CD4-positive, alpha-beta memory T cell (primary cell): Measurements from ENCODE around the gene KIF13A. TPM values are rescaled to one million over a fixed set of nuclear protein-coding genes. Genes with fewer than 3 reads are reported as not detected.

Source experiments
- CTCF ChIA-PET: fragments of 350-600 bp; sonication (Branson Sonifier 250); formaldehyde crosslinking; loops from one replicate; lab custom pipeline; 2021; ENCODE audit warnings: inconsistent platforms; ENCODE audit not compliant: partially characterized antibody; lab: Charles Lee
- POLR2A ChIA-PET: fragments of 350-600 bp; sonication (Branson Sonifier 250); formaldehyde crosslinking; loops from one replicate; lab custom pipeline; 2021; ENCODE audit not compliant: partially characterized antibody; lab: Charles Lee
- DNase-seq, 5 donors: peaks; one replicate each; pipeline versions ENCODE4 v3.0.0 to v3.0.0-alpha.2; 2020 to 2022; ENCODE audit warnings: mixed read lengths in 1 of 5
- H3K27ac ChIP-seq: one replicate; pipeline ENCODE4 v1.7.0; 2013; ENCODE audit warnings: low read depth, low read length
- H3K27me3 ChIP-seq: 2 replicates; pipeline ENCODE4 v1.7.0; 2013; ENCODE audit warnings: mild to moderate bottlenecking, low read length, moderate library complexity; ENCODE audit not compliant: insufficient read depth
- H3K36me3 ChIP-seq: 2 replicates; pipeline ENCODE4 v1.7.0; 2013; ENCODE audit warnings: mild to moderate bottlenecking, low read length, moderate library complexity; ENCODE audit not compliant: insufficient read depth
- H3K4me1 ChIP-seq: 2 replicates; pipeline ENCODE4 v1.7.0; 2013; ENCODE audit warnings: mild to moderate bottlenecking, low read length, moderate library complexity; ENCODE audit not compliant: insufficient read depth
- H3K4me3 ChIP-seq, 2 donors: one replicate each; pipeline ENCODE4 v1.7.0; 2013; ENCODE audit warnings: low read length in 2 of 2, mild to moderate bottlenecking in 1 of 2
- H3K9me3 ChIP-seq, 2 donors: one replicate each; pipeline ENCODE4 v1.7.0; 2013; ENCODE audit warnings: low read length in 2 of 2, control low read depth in 1 of 2; ENCODE audit not compliant: control insufficient read depth in 1 of 2
- H3K27ac Mint-ChIP-seq, 7 donors: one replicate each; pipeline ENCODE4 v1.8.0; 2020 to 2021; ENCODE audit warnings: mixed read lengths in 7 of 7, mild to moderate bottlenecking in 6 of 7, inconsistent platforms in 3 of 7, moderate library complexity in 3 of 7
- H3K27me3 Mint-ChIP-seq, 2 donors: one replicate each; pipeline ENCODE4 v1.8.0; 2020 to 2021; ENCODE audit warnings: mixed read lengths in 2 of 2
- H3K36me3 Mint-ChIP-seq, 2 donors: one replicate each; pipeline ENCODE4 v1.8.0; 2020 to 2021; ENCODE audit warnings: mixed read lengths in 2 of 2, inconsistent platforms in 1 of 2, mild to moderate bottlenecking in 1 of 2
- H3K4me1 Mint-ChIP-seq, 4 donors: one replicate each; pipeline ENCODE4 v1.8.0; 2020 to 2021; ENCODE audit warnings: mixed read lengths in 4 of 4, mild to moderate bottlenecking in 1 of 4
- H3K4me3 Mint-ChIP-seq, 8 donors: one replicate each; pipeline ENCODE4 v1.8.0; 2020 to 2021; ENCODE audit warnings: mixed read lengths in 8 of 8, mild to moderate bottlenecking in 7 of 8, moderate library complexity in 6 of 8, inconsistent platforms in 3 of 8
- H3K9me3 Mint-ChIP-seq, 8 donors: one replicate each; pipeline ENCODE4 v1.8.0; 2020 to 2021; ENCODE audit warnings: mixed read lengths in 8 of 8, mild to moderate bottlenecking in 5 of 8, inconsistent platforms in 3 of 8, moderate library complexity in 1 of 8
- intact Hi-C: fragments of 100-400 bp; cut with micrococcal nuclease; formaldehyde crosslinking; loops from one replicate; pipeline ENCODE4 v1.15.1; 2023
- polyA plus RNA-seq, 2 donors: library from polyadenylated mRNA; unstranded; fragments of 300-500 nt; fragmentation: Illumina TruSeq; gene quantifications; one replicate each; pipeline ENCODE4 v1.2.3, GENCODE V29; 2021
- total RNA-seq, 2 experiments: library from RNA; stranded (reverse); gene quantifications; one replicate each; pipeline ENCODE4 v1.2.3, GENCODE V29; 2021

Gene KIF13A
- total and polyA plus RNA-seq, 4 experiments from 2014 or later: 0.61 to 1.7 (median 1.5) TPM; not detected in 1

DNA sequence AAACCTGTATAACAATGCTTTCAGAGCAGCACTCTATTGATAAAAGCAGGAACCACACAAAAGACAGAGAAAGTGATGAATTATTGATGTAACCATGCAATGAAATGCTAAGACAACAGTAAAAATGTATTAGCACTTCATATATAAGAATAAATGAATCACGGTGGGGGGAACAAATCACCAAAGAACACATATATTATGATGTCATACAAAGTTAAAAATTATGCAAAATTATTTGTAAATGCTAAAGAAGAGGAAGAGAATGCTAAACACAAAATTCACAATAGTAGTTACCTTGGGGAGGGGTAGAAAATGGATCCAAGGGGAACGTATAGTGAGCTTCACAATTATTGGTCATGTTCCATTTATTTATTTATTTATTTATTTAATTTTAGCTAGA is 133.9 kb downstream of the KIF13A start:
- no peak overlapping the region for H3K27ac ChIP-seq
- Mint-ChIP-seq H3K27me3 (peaks cover 10% of the 10 kb centered on the region in 2 donors), H3K4me1 (no peaks in the 10 kb centered on the region), H3K4me3 (no peak overlapping the region), H3K9me3 (peaks cover 0 to 2% (median 0%) of the 10 kb centered on the region in 8 donors), H3K27ac (no peak overlapping the region), H3K36me3 (no peaks in the 10 kb centered on the region)
- ChIA-PET POLR2A (no interaction called here), CTCF (interaction anchor here (1.6 kb wide), 1 partner anchor 10 kb away, joined by 4 read pairs; no protein-coding TSS in a partner anchor)
- no peaks in the 10 kb centered on the region for H3K4me1 ChIP-seq
- DNase-seq: no peak
- H3K36me3 ChIP-seq: no peaks in the 10 kb centered on the region
- H3K4me3 ChIP-seq: no peak overlapping the region
- no peaks in the 10 kb centered on the region for H3K27me3 ChIP-seq
- intact Hi-C loops: no loop called here
- H3K9me3 ChIP-seq: no peaks in the 10 kb centered on the region

DNA sequence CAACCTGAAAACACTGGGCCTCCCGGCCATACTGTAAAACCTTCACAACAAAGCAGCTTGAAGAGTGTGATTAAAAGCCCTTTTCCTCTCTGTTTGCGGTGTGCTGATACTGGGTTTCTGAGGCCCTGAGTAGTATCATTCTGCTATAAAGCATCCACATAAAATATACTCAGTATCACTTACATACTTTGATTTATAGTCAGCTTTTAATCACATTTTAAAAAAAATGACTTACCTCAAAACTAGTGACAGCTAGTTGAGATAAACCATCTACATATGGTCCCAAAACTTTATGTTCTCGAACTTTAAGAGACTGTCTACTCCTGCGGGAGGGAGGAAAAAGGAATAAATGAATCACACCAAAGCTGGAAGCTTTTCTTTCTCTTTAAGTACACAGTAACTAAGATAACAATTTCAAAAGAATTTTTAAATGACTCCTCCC is 135.7 kb downstream of the KIF13A start:
- intact Hi-C loops: no loop called here
- no peaks in the 10 kb centered on the region for H3K36me3 ChIP-seq
- H3K9me3 ChIP-seq: no peaks in the 10 kb centered on the region
- Mint-ChIP-seq H3K36me3 (no peaks in the 10 kb centered on the region), H3K9me3 (peaks cover 0 to 2% (median 0%) of the 10 kb centered on the region in 8 donors), H3K27me3 (peaks cover 10 to 13% of the 10 kb centered on the region in 2 donors), H3K4me3 (no peak overlapping the region), H3K4me1 (peaks cover 0 to 1% (median 0%) of the 10 kb centered on the region in 4 donors), H3K27ac (no peak overlapping the region)
- H3K4me1 ChIP-seq: no peaks in the 10 kb centered on the region
- no peaks in the 10 kb centered on the region for H3K27me3 ChIP-seq
- no peak overlapping the region for H3K27ac ChIP-seq
- no peak overlapping the region for H3K4me3 ChIP-seq
- CTCF ChIA-PET: no interaction called here
- POLR2A ChIA-PET: no interaction called here
- no peak for DNase-seq

DNA sequence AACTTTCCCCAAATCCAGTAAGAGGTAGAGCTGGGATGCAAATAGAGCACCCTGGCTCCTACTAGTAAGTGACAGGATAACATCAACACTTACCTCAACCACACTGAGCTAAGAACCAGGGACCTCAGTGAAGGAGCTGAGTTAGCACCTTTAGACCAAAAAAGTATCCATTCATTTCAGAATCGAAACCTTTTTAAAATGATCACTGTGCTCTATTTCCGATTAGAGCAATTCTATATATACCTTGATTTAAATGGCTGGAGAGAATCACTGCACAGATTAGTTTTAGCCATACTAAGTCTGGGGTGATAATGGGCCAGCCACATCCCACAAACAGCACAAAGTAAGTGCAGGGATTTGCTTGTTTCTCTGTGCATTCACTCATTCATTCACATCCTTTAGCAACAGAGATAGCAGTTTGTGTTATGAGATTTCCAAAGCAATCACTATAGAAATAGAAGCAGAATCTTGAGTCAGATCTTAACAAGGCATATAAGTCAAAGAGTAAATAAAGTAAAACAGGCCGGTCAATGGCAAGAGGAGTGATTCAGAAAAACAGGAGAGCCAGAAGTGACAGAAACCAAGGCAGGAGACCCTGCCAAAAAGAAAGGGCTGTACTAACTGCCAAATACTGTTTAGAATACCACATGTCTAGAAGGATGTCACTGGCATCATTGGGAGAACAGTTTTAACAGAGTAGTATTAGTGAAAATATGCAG is 136.3 kb downstream of the KIF13A start:
- Mint-ChIP-seq H3K27me3 (peaks cover 10 to 13% of the 10 kb centered on the region in 2 donors), H3K9me3 (peaks cover 0 to 2% (median 0%) of the 10 kb centered on the region in 8 donors), H3K27ac (no peak overlapping the region), H3K4me1 (peaks cover 0 to 1% (median 0%) of the 10 kb centered on the region in 4 donors), H3K4me3 (no peak overlapping the region), H3K36me3 (no peaks in the 10 kb centered on the region)
- intact Hi-C loops: no loop called here
- Histone ChIP-seq H3K36me3 (no peaks in the 10 kb centered on the region), H3K4me3 (no peak overlapping the region), H3K27me3 (no peaks in the 10 kb centered on the region), H3K27ac (no peak overlapping the region), H3K4me1 (no peaks in the 10 kb centered on the region), H3K9me3 (no peaks in the 10 kb centered on the region)
- ChIA-PET POLR2A (no interaction called here), CTCF (no interaction called here)
- DNase-seq: no peak

DNA sequence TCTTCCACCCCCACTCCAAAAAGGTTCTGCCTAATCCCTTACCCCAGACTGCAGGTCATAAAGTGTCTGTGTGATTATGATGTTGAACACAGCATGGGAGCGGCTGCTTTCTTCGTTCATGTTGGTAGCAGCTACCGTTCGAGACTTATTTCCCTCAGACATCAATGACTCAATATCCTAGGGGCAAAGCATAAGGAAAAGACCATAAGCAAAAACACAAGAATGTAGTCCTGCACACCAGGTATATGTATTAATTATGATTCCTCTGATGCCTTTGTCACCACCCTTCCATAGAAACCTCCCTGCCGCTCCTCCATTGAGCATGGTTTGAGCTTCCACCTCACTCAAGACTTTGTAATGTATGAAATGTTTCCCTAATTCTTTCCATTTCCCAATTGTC is 137.2 kb downstream of the KIF13A start:
- ChIA-PET POLR2A (no interaction called here), CTCF (interaction anchor here (0.6 kb wide), 1 partner anchor 46 kb away, joined by 3 read pairs; no protein-coding TSS in a partner anchor)
- intact Hi-C loops: no loop called here
- Histone ChIP-seq H3K9me3 (no peaks in the 10 kb centered on the region), H3K36me3 (no peaks in the 10 kb centered on the region), H3K4me1 (no peaks in the 10 kb centered on the region), H3K27ac (no peak overlapping the region), H3K27me3 (no peaks in the 10 kb centered on the region), H3K4me3 (no peak overlapping the region)
- Mint-ChIP-seq H3K9me3 (peaks cover 0 to 2% (median 0%) of the 10 kb centered on the region in 8 donors), H3K36me3 (no peaks in the 10 kb centered on the region), H3K27ac (no peak overlapping the region), H3K27me3 (peaks cover 10 to 11% of the 10 kb centered on the region in 2 donors), H3K4me1 (peaks cover 0 to 1% (median 0%) of the 10 kb centered on the region in 4 donors), H3K4me3 (no peak overlapping the region)
- no peak for DNase-seq

DNA sequence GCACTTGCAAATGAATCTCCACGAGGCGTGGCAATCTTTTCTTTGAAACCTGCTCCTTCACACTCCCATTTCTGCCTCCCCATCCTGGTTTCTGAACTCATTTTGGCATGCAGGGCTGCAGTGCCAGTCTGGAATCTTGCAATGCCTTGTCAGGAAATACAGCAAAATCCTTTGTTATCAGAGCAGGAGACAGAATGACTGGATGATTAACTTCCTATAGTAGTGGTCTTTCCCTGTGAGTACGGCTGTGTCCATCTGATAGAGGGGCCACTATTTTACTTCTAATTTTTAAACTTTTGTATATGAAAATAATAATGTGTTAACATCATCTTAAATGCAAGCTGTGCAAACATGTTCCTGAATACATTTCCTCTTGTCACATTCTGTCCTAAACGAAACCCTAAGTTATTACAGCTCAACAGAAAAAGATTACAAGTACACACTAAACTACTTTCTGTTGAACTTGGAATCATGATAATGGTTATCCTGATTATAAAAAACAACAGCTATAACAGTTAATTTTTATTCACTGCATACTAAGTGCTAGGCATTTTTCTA is 140.2 kb downstream of the KIF13A start:
- H3K4me3 Mint-ChIP-seq: no peak overlapping the region
- Histone ChIP-seq H3K27me3 (no peaks in the 10 kb centered on the region), H3K4me1 (no peaks in the 10 kb centered on the region), H3K36me3 (no peaks in the 10 kb centered on the region), H3K4me3 (no peak overlapping the region), H3K9me3 (no peaks in the 10 kb centered on the region), H3K27ac (no peak overlapping the region)
- intact Hi-C loops: no loop called here
- H3K27me3 Mint-ChIP-seq: peaks cover 9 to 13% of the 10 kb centered on the region in 2 donors
- POLR2A ChIA-PET: no interaction called here
- CTCF ChIA-PET: interaction anchor here (2.2 kb wide), 1 partner anchor 44 kb away, joined by 7 read pairs; no protein-coding TSS in a partner anchor
- DNase-seq: no peak
- no peak overlapping the region for H3K27ac Mint-ChIP-seq
- H3K36me3 Mint-ChIP-seq: no peaks in the 10 kb centered on the region
- peaks cover 0 to 4% (median 0%) of the 10 kb centered on the region in 4 donors for H3K4me1 Mint-ChIP-seq
- H3K9me3 Mint-ChIP-seq: peaks cover 0 to 2% (median 0%) of the 10 kb centered on the region in 8 donors

DNA sequence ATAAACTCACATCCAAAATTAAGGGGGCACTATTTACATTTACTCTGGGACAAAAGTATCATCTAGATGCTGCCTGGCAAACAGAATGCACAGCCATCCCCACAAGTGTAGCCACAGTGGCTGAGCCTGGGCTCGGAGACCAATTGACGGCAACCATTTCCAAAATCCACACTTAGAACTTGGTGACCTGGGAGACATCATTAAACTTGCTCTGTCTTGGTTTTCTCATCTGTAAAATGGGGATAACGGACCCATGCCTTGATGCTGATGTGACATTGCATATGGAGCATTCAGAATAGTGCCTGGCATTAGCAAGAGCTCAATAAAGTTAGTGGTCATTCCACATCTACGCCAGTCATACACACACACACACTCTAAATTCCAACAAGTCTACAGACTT is 140.7 kb downstream of the KIF13A start:
- ChIA-PET POLR2A (no interaction called here), CTCF (no interaction called here)
- intact Hi-C loops: no loop called here
- Histone ChIP-seq H3K4me3 (no peak overlapping the region), H3K4me1 (no peaks in the 10 kb centered on the region), H3K27me3 (no peaks in the 10 kb centered on the region), H3K9me3 (no peaks in the 10 kb centered on the region), H3K27ac (no peak overlapping the region), H3K36me3 (no peaks in the 10 kb centered on the region)
- Mint-ChIP-seq H3K27me3 (peaks cover 9 to 13% of the 10 kb centered on the region in 2 donors), H3K9me3 (peaks cover 0 to 2% (median 0%) of the 10 kb centered on the region in 8 donors), H3K27ac (no peak overlapping the region), H3K4me1 (peaks cover 0 to 4% (median 0%) of the 10 kb centered on the region in 4 donors), H3K36me3 (no peaks in the 10 kb centered on the region), H3K4me3 (no peak overlapping the region)
- DNase-seq: no peak

DNA sequence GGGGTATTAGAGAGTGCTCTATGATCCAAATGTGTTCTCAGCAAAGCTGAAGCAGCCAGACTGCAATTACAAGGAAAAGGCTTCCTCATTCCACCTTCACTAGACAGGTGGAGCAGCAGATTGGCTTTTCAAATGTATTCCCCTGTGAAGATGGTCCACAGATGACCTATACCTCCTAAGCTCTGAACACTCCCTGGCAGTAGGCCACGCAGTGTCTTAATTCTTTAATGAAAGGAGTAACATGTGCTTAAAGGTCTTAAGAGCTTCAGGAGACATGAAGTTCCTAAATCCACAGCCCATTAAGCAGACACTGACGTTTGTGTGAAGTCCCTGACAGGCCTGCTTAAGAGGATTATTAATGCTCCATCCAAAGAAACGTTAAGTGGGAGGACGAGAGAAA is 141.8 kb downstream of the KIF13A start:
- Histone ChIP-seq H3K27ac (no peak overlapping the region), H3K4me1 (no peaks in the 10 kb centered on the region), H3K4me3 (no peak overlapping the region), H3K27me3 (no peaks in the 10 kb centered on the region), H3K36me3 (no peaks in the 10 kb centered on the region), H3K9me3 (no peaks in the 10 kb centered on the region)
- Mint-ChIP-seq H3K27ac (no peak overlapping the region), H3K4me1 (peaks cover 0 to 4% (median 0%) of the 10 kb centered on the region in 4 donors), H3K9me3 (no peaks in the 10 kb centered on the region), H3K4me3 (no peak overlapping the region), H3K36me3 (no peaks in the 10 kb centered on the region), H3K27me3 (peaks cover 6 to 12% of the 10 kb centered on the region in 2 donors)
- intact Hi-C loops: no loop called here
- POLR2A ChIA-PET: no interaction called here
- no peak for DNase-seq
- CTCF ChIA-PET: no interaction called here
